ENCODE results near the gene MPG. TPM values are rescaled to one million over a fixed set of nuclear protein-coding genes. Genes with fewer than 3 reads are reported as not detected.

MPG gene
- total RNA-seq, 1 donor from 2014 or later = 61.1 TPM

- Mint-ChIP-seq H3K27ac (ENCODE audit: unreplicated experiment) (no peak overlapping the region), H3K4me3 (ENCODE audit: unreplicated experiment) (no peak overlapping the region), H3K27me3 (ENCODE audit: low read depth) (no peaks in the 10 kb centered on the region), H3K36me3 (ENCODE audit: low read depth) (peaks cover 14% of the 10 kb centered on the region), H3K4me1 (ENCODE audit: low read depth) (peaks cover 22% of the 10 kb centered on the region), H3K9me3 (ENCODE audit: low read depth) (no peaks in the 10 kb centered on the region)
- no peak for TF ChIP-seq CTCF (IDR thresholded peaks at IDR 0.05)
- DNase-seq (ENCODE audit: low spot score) = no peak
These were observed 10.6 kb downstream of the MPG start for GRCh38 chr16:88613-89012.

GRCh38 chr16:89391-90302, 11.6 kb downstream of the MPG start:
- Mint-ChIP-seq H3K4me3 (ENCODE audit: unreplicated experiment) (no peak overlapping the region), H3K9me3 (ENCODE audit: low read depth) (no peaks in the 10 kb centered on the region), H3K4me1 (ENCODE audit: low read depth) (peaks cover 12% of the 10 kb centered on the region), H3K27ac (ENCODE audit: unreplicated experiment) (no peak overlapping the region), H3K36me3 (ENCODE audit: low read depth) (peaks cover 10% of the 10 kb centered on the region), H3K27me3 (ENCODE audit: low read depth) (no peaks in the 10 kb centered on the region)
- no peak for TF ChIP-seq CTCF (IDR thresholded peaks at IDR 0.05)
- DNase-seq (ENCODE audit: low spot score) = peak; percentile 92

GRCh38 chr16:91484-91883, 13.5 kb downstream of the MPG start:
- Mint-ChIP-seq H3K27ac (ENCODE audit: unreplicated experiment) (no peak overlapping the region), H3K4me1 (ENCODE audit: low read depth) (no peaks in the 10 kb centered on the region), H3K27me3 (ENCODE audit: low read depth) (no peaks in the 10 kb centered on the region), H3K36me3 (ENCODE audit: low read depth) (peaks cover 7% of the 10 kb centered on the region), H3K4me3 (ENCODE audit: unreplicated experiment) (no peak overlapping the region), H3K9me3 (ENCODE audit: low read depth) (no peaks in the 10 kb centered on the region)
- TF ChIP-seq CTCF (IDR thresholded peaks at IDR 0.05) = no peak
- no peak for DNase-seq (ENCODE audit: low spot score)

- no peak for TF ChIP-seq CTCF (IDR thresholded peaks at IDR 0.05)
- Mint-ChIP-seq H3K4me3 (ENCODE audit: unreplicated experiment) (no peak overlapping the region), H3K36me3 (ENCODE audit: low read depth) (peaks cover 6% of the 10 kb centered on the region), H3K27ac (ENCODE audit: unreplicated experiment) (no peak overlapping the region), H3K9me3 (ENCODE audit: low read depth) (no peaks in the 10 kb centered on the region), H3K27me3 (ENCODE audit: low read depth) (no peaks in the 10 kb centered on the region), H3K4me1 (ENCODE audit: low read depth) (peaks cover 8% of the 10 kb centered on the region)
- no peak for DNase-seq (ENCODE audit: low spot score)
These were observed 14.7 kb downstream of the MPG start for GRCh38 chr16:92431-93339.

- no peak overlapping the region for H3K4me3 Mint-ChIP-seq (ENCODE audit: unreplicated experiment)
- H3K9me3 Mint-ChIP-seq (ENCODE audit: low read depth) = no peaks in the 10 kb centered on the region
- peaks cover 7% of the 10 kb centered on the region for H3K36me3 Mint-ChIP-seq (ENCODE audit: low read depth)
- H3K4me1 Mint-ChIP-seq (ENCODE audit: low read depth) = peaks cover 11% of the 10 kb centered on the region
- no peaks in the 10 kb centered on the region for H3K27me3 Mint-ChIP-seq (ENCODE audit: low read depth)
- no peak for TF ChIP-seq CTCF (IDR thresholded peaks at IDR 0.05)
- no peak overlapping the region for H3K27ac Mint-ChIP-seq (ENCODE audit: unreplicated experiment)
- DNase-seq (ENCODE audit: low spot score) = no peak
These were observed 16.9 kb downstream of the MPG start for GRCh38 chr16:94918-95265.
